Natural killer cell (primary cell): ENCODE data around the gene SAC3D1. TPM values are rescaled to one million over a fixed set of nuclear protein-coding genes. Genes with fewer than 3 reads are reported as not detected.

ENCODE experiments used
- ATAC-seq, 3 donors: fragments of 150-1000 bp in 2 of 3; fragments of 200-7000 bp in 1 of 3; cut with Tn5 transposase; 1 replicate in 1 of 3; 2 replicates in 2 of 3; pipeline ENCODE4 v1.10.0; 2021; ENCODE audit warnings: mild to moderate bottlenecking in 2 of 3, moderate library complexity in 2 of 3
- DNase-seq, 2 donors: peaks; one replicate each; pipeline versions ENCODE4 v3.0.0 to v3.0.0-alpha.2; 2013 to 2021; ENCODE audit warnings: mixed read lengths in 1 of 2
- H3K27ac ChIP-seq: one replicate; pipeline ENCODE4 v1.5.1; 2013; ENCODE audit warnings: mild to moderate bottlenecking, low read length
- H3K27me3 ChIP-seq: one replicate; pipeline ENCODE4 v1.6.1; 2013; ENCODE audit warnings: low read length; ENCODE audit not compliant: control insufficient read depth, insufficient read depth
- H3K36me3 ChIP-seq: one replicate; pipeline ENCODE4 v1.6.1; 2013; ENCODE audit warnings: low read length; ENCODE audit not compliant: control insufficient read depth, insufficient read depth
- H3K4me1 ChIP-seq: one replicate; pipeline ENCODE4 v1.6.1; 2013; ENCODE audit warnings: low read length; ENCODE audit not compliant: control insufficient read depth, insufficient read depth
- H3K4me3 ChIP-seq: one replicate; pipeline ENCODE4 v1.5.1; 2013; ENCODE audit warnings: low read length
- H3K9me3 ChIP-seq: one replicate; pipeline ENCODE4 v1.6.1; 2013; ENCODE audit warnings: low read length; ENCODE audit not compliant: control insufficient read depth, insufficient read depth
- H3K27ac Mint-ChIP-seq, 2 donors: one replicate each; pipeline ENCODE4 v1.8.0; 2022; ENCODE audit warnings: mild to moderate bottlenecking in 2 of 2, mixed read lengths in 2 of 2, moderate library complexity in 1 of 2
- H3K27me3 Mint-ChIP-seq, 2 donors: one replicate each; pipeline ENCODE4 v1.8.0; 2022; ENCODE audit warnings: low read depth in 2 of 2, mixed read lengths in 2 of 2
- H3K36me3 Mint-ChIP-seq: one replicate; pipeline ENCODE4 v1.8.0; 2022; ENCODE audit warnings: mixed read lengths
- H3K4me1 Mint-ChIP-seq, 2 donors: one replicate each; pipeline ENCODE4 v1.8.0; 2022; ENCODE audit warnings: mixed read lengths in 2 of 2
- H3K4me3 Mint-ChIP-seq: one replicate; pipeline ENCODE4 v1.8.0; 2022; ENCODE audit warnings: mild to moderate bottlenecking, moderate library complexity, mixed read lengths
- H3K9me3 Mint-ChIP-seq, 2 donors: one replicate each; pipeline ENCODE4 v1.8.0; 2022; ENCODE audit warnings: mixed read lengths in 2 of 2
- CTCF ChIP-seq: fragments of 200-600 bp; IDR thresholded peaks from one replicate; pipeline ENCODE4 v1.8.0; 2022; ENCODE audit warnings: antibody characterized with exemption
- WGBS: methylation state at CpG from one replicate; pipeline ENCODE4 v1.1.7; 2013; ENCODE audit warnings: missing lambda C conversion rate; ENCODE audit not compliant: insufficient coverage; 5-methylcytosine and 5-hydroxymethylcytosine counted together
- intact Hi-C: fragments of 100-400 bp; cut with micrococcal nuclease; formaldehyde crosslinking; loops from one replicate; pipeline ENCODE4 v1.14.2; 2022
- total RNA-seq, 4 donors: library from RNA; stranded (reverse); fragments of 120-200 nt in 1 of 4; gene quantifications; one replicate each; pipeline versions ENCODE4 v1.2.3 to v1.2.4, GENCODE V29; 2013 to 2022

SAC3D1 gene
- total RNA-seq, 3 donors from 2014 or later (not counting 1 experiment from before 2014, with no cell fraction given): 2.0 to 3.5 (median 2.8) TPM

GRCh38 chr11:65067446-65067845 is 26.4 kb downstream of the SAC3D1 start:
- intact Hi-C loops: no loop called here
- Mint-ChIP-seq H3K4me1 (no peaks in the 10 kb centered on the region), H3K27me3 (peaks cover 0 to 5% of the 10 kb centered on the region in 2 donors), H3K9me3 (no peaks in the 10 kb centered on the region), H3K36me3 (no peaks in the 10 kb centered on the region), H3K4me3 (no peak overlapping the region), H3K27ac (no peak overlapping the region)
- no peak for DNase-seq
- 87% methylated on average over 10 of the region's 10 CpGs for WGBS
- Histone ChIP-seq H3K36me3 (no peaks in the 10 kb centered on the region), H3K27ac (no peak overlapping the region), H3K4me1 (no peaks in the 10 kb centered on the region), H3K4me3 (no peak overlapping the region), H3K9me3 (no peaks in the 10 kb centered on the region), H3K27me3 (no peaks in the 10 kb centered on the region)
- ATAC-seq: no peak
- TF ChIP-seq CTCF: no peak

GRCh38 chr11:65069217-65069616 is 28.2 kb downstream of the SAC3D1 start:
- no peak overlapping the region for H3K27ac Mint-ChIP-seq
- no peak overlapping the region for H3K27ac ChIP-seq
- no peaks in the 10 kb centered on the region for H3K4me1 Mint-ChIP-seq
- H3K4me3 Mint-ChIP-seq: no peak overlapping the region
- no peaks in the 10 kb centered on the region for H3K36me3 Mint-ChIP-seq
- H3K27me3 Mint-ChIP-seq: no peaks in the 10 kb centered on the region
- ATAC-seq (no peak), DNase-seq (no peak)
- TF ChIP-seq CTCF: no peak
- no peaks in the 10 kb centered on the region for H3K9me3 Mint-ChIP-seq
- WGBS: 37% methylated on average over 9 of the region's 9 CpGs
- H3K27me3 ChIP-seq: no peaks in the 10 kb centered on the region
- H3K36me3 ChIP-seq: no peaks in the 10 kb centered on the region
- no peaks in the 10 kb centered on the region for H3K9me3 ChIP-seq
- no peak overlapping the region for H3K4me3 ChIP-seq
- H3K4me1 ChIP-seq: no peaks in the 10 kb centered on the region
- intact Hi-C loops: no loop called here

GRCh38 chr11:65071907-65072630 is 31.1 kb downstream of the SAC3D1 start:
- 71% methylated on average over 4 of the region's 4 CpGs for WGBS
- no peaks in the 10 kb centered on the region for H3K4me1 ChIP-seq
- Mint-ChIP-seq H3K4me1 (no peaks in the 10 kb centered on the region), H3K27ac (no peak overlapping the region), H3K9me3 (no peaks in the 10 kb centered on the region), H3K36me3 (no peaks in the 10 kb centered on the region), H3K27me3 (no peaks in the 10 kb centered on the region), H3K4me3 (no peak overlapping the region)
- DNase-seq: no peak
- no peak overlapping the region for H3K27ac ChIP-seq
- no peak for ATAC-seq
- H3K36me3 ChIP-seq: no peaks in the 10 kb centered on the region
- no peaks in the 10 kb centered on the region for H3K9me3 ChIP-seq
- H3K27me3 ChIP-seq: no peaks in the 10 kb centered on the region
- no peak overlapping the region for H3K4me3 ChIP-seq
- intact Hi-C loops: no loop called here
- TF ChIP-seq CTCF: no peak

GRCh38 chr11:65072631-65072966 is 31.6 kb downstream of the SAC3D1 start:
- Mint-ChIP-seq H3K4me3 (no peak overlapping the region), H3K4me1 (no peaks in the 10 kb centered on the region), H3K9me3 (no peaks in the 10 kb centered on the region), H3K36me3 (no peaks in the 10 kb centered on the region), H3K27ac (no peak overlapping the region), H3K27me3 (no peaks in the 10 kb centered on the region)
- Histone ChIP-seq H3K9me3 (no peaks in the 10 kb centered on the region), H3K27me3 (no peaks in the 10 kb centered on the region), H3K36me3 (no peaks in the 10 kb centered on the region), H3K4me3 (no peak overlapping the region), H3K4me1 (no peaks in the 10 kb centered on the region), H3K27ac (no peak overlapping the region)
- intact Hi-C loops: no loop called here
- DNase-seq (no peak), ATAC-seq (no peak)
- WGBS: 84% methylated on average over 1 of the region's 1 CpG
- no peak for TF ChIP-seq CTCF
